Stimulated activated naive CD8-positive, alpha-beta T cell treated with anti-CD3 and anti-CD28 coated beads, Interleukin-15, amount 100 ng/mL, for 72 hours (primary cell): ENCODE measurements around the gene RPUSD1.

Source experiments
- ATAC-seq: fragments of 150-1000 bp; cut with Tn5 transposase; 2 replicates; pipeline ENCODE4 v1.10.0; 2021; ENCODE audit warnings: mild to moderate bottlenecking, moderate library complexity
- DNase-seq, 2 donors: peaks; one replicate each; pipeline ENCODE4 v3.0.0; 2021 to 2022
- H3K27ac Mint-ChIP-seq, 2 donors: one replicate each; pipeline ENCODE4 v1.8.0; 2022; ENCODE audit warnings: mild to moderate bottlenecking in 2 of 2, mixed read lengths in 2 of 2, moderate library complexity in 2 of 2
- H3K27me3 Mint-ChIP-seq: one replicate; pipeline ENCODE4 v1.8.0; 2022; ENCODE audit warnings: mixed read lengths
- H3K4me1 Mint-ChIP-seq: one replicate; pipeline ENCODE4 v1.8.0; 2022; ENCODE audit warnings: mild to moderate bottlenecking, mixed read lengths
- H3K4me3 Mint-ChIP-seq, 2 donors: one replicate each; pipeline ENCODE4 v1.8.0; 2022; ENCODE audit warnings: mild to moderate bottlenecking in 2 of 2, mixed read lengths in 2 of 2, moderate library complexity in 1 of 2
- H3K9me3 Mint-ChIP-seq, 2 donors: one replicate each; pipeline ENCODE4 v1.8.0; 2022; ENCODE audit warnings: mixed read lengths in 2 of 2

The RPUSD1 gene

DNA sequence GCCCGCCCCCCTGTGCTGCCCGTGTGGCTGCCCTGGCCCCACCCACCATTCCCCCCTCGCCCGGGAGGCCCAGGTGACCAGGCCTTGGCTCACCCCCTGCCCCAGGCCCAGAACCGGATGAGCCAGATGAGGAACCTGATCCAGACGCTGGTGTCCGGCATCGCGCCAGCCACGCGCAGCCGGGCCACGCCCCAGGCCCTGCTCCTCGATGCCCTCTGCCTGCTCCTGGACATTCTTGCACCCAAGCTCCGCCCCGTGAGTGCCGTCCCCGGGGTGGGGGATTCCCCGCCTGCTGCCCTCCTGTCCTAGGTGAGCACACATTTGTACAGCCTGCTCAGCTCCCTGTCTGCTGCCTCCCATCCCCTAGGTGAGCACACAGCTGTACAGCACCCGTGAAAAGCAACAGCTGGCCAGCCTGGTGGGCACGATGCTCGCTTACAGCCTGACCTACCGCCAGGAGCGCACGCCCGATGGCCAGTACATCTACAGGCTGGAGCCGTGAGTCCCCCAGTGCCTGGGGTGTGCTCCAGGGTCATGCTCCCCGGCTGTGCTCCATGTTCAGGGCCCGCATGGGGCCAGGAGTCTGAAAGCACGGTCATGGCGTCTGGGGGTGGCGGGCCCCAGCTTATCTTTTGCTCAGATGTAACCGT lies 7.5 kb upstream of the RPUSD1 start:
- peak overlapping the region in 1 of 2 donors; percentile 92 for H3K27ac Mint-ChIP-seq

DNA sequence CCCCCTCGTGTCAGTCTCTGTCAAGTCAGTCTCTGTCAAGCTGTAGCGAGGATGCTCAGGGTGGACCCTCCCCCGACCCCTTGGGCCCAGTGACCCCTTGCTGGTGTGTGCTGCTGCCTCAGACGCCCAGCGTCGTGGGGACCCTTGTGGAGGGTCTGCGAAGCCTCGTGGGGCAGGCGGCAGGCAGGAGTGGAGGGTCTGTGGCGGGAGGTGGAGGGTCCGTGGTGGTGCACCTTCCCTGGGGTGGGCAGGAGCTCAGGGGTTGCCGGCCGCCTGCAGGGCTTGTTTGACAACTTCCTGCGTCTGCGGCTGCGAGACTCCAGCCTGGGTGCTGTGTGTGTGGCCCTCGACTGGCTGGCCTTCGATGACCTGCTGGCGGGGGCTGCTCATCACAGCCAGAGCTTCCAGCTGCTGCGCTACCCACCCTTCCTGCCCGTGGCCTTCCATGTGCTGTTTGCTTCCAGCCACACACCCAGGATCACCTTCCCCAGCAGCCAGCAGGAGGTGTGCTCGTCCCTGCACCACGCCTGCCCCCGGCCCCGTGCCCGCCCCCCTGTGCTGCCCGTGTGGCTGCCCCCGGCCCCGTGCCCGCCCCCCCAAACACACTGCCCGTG lies 6.8 kb upstream of the RPUSD1 start:
- Mint-ChIP-seq H3K4me1 (peaks cover 21% of the 10 kb centered on the region), H3K9me3 (no peaks in the 10 kb centered on the region), H3K4me3 (no peak overlapping the region), H3K27me3 (peaks cover 15% of the 10 kb centered on the region), H3K27ac (no peak overlapping the region)
- ATAC-seq (no peak), DNase-seq (no peak)

More for the DNA sequence above, 7.5 kb upstream of the RPUSD1 start:
- Mint-ChIP-seq H3K27me3 (peaks cover 22% of the 10 kb centered on the region), H3K4me3 (no peak overlapping the region), H3K4me1 (peaks cover 22% of the 10 kb centered on the region), H3K9me3 (no peaks in the 10 kb centered on the region)
- ATAC-seq = no peak
- no peak for DNase-seq

DNA sequence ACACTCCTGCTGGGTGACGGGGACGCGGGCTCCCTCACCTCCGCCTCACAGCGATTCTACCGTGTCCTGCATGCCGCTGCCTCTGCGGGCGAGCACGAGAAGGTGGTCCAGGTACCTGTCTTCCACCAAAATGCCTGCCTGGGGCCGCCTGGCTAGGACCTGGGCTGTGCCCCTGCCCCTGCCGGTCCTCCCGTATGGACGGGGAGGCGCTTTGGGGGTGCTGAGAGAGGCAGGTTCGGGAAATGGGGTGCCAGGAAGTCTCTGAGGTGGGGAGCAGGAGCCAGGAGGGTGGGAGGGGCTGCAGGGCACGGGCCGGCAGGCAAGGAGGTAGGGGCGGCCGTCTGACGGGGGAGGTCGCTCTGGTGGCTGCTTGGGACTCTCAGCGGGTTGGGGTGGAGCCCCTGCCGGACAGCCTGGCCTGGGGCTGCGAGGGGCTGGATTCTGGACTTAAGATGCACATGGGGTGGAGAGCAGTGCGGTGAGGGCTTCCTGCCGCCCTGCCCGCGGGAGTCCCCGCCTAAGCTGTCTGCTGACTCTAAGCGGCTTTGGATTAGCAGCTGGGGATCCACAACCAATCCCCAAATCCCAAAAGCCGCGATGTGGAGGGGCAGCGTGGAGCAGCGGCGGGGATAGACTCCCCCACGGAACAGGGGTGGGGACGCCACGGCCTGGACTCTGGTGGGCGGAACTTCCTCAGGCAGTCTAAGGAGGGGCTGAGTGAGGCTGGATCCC lies 6.1 kb upstream of the RPUSD1 start:
- no peaks in the 10 kb centered on the region for H3K9me3 Mint-ChIP-seq
- peaks cover 28% of the 10 kb centered on the region for H3K4me1 Mint-ChIP-seq
- H3K4me3 Mint-ChIP-seq = no peak overlapping the region
- no peak overlapping the region for H3K27ac Mint-ChIP-seq
- DNase-seq (no peak), ATAC-seq (no peak)
- H3K27me3 Mint-ChIP-seq = peaks cover 15% of the 10 kb centered on the region

DNA sequence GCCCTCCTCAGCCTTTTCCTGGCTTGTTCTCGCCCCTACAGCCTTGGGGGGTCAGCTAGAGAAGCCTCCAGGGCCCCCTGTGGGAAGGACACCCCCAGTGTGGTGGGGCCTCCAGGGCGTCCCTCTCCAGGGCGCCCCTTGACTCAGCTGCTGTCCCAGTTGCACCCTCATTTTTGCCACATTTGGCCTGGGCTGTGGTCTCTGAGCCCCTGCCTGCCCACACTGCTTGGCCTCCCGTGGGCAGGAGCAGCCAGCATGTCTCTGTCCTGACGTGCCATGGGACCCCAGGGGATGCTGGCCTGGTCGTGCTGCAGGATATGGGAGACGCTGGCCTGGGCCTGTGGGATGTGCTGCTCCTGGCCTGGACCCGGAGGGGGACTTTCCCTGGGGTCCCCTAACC lies 5.2 kb upstream of the RPUSD1 start:
- peaks cover 28% of the 10 kb centered on the region for H3K4me1 Mint-ChIP-seq
- H3K9me3 Mint-ChIP-seq = no peaks in the 10 kb centered on the region
- no peak for ATAC-seq
- DNase-seq = no peak
- peaks cover 9% of the 10 kb centered on the region for H3K27me3 Mint-ChIP-seq
- no peak overlapping the region for H3K4me3 Mint-ChIP-seq
- peak overlapping the region in 1 of 2 donors; percentile 59 for H3K27ac Mint-ChIP-seq

DNA sequence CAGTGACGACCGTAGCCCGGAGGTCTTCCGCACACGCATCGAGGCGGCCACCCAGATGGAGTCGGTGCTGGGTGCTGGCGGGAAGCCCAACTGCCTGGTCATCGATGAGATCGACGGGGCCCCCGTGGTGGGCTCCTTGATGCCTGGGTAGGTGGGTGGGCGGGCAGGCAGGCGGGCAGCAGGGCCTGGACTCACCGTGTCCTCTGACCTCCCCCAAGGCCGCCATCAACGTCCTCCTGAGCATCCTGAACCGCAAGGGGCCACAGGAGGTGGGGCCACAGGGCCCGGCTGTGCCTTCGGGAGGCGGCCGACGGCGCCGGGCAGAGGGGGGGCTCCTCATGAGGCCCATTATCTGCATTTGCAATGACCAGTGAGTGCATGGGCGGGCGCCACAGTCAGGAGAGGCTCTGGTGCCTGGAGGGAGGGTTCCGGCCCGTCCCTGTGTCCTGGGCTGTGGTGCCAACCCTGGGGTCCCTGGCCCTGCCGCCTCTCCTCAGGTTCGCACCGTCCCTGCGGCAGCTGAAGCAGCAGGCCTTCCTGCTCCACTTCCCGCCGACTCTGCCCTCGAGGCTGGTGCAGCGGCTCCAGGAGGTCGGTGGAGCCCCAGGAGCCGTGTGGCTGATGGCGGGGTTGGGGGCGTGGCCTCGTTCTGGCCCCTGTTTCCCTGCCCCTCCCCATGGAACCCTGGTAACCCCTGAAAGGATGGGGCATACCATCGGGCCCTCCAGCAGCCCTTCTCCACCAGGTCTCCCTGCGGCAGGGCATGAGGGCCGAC lies 4.2 kb upstream of the RPUSD1 start:
- no peak for ATAC-seq
- Mint-ChIP-seq H3K9me3 (no peaks in the 10 kb centered on the region), H3K27me3 (no peaks in the 10 kb centered on the region)

DNA sequence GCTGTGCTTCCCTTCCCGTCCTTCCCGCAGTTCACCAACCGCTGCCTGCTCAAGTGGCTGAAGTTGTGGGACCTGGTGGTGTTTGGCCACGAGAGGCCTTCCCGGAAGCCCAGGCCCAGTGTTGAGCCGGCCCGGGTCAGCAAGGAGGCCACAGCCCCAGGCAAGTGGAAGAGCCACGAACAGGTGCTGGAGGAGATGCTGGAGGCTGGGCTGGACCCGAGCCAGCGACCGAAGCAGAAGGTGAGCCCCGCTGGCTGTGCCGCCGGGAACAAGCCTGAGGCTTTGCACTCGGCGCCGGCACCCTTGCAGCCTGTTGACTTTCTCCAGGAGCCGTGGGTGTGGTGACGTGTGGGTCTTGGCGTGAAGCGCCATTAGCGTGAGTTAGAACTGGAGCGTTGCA lies 3.0 kb upstream of the RPUSD1 start:
- peaks cover 41% of the 10 kb centered on the region for H3K4me1 Mint-ChIP-seq
- no peak overlapping the region for H3K4me3 Mint-ChIP-seq
- no peaks in the 10 kb centered on the region for H3K9me3 Mint-ChIP-seq
- no peak for ATAC-seq
- H3K27ac Mint-ChIP-seq = no peak overlapping the region
- no peaks in the 10 kb centered on the region for H3K27me3 Mint-ChIP-seq
- no peak for DNase-seq

More for the DNA sequence above, 4.2 kb upstream of the RPUSD1 start:
- H3K4me3 Mint-ChIP-seq = no peak overlapping the region
- H3K4me1 Mint-ChIP-seq = peaks cover 32% of the 10 kb centered on the region
- DNase-seq = no peak
- H3K27ac Mint-ChIP-seq = no peak overlapping the region

DNA sequence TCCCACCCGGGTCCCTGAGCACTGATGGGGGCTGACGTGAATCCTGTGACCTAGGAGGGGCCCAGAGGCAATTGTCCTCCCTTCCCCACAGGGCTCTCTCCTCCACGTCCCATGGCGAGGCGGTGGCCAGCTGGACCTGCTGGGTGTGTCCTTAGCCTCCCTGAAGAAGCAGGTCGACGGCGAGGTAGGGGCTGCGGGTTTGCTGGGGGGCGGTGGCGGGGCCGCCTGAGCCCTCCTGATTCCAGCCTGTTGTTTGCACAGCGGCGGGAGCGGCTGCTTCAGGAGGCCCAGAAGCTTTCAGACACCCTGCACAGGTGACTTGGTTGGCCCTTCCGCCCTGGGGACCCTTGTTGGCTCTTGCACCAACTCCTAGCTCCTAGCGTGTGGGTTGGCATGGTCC lies 1.9 kb upstream of the RPUSD1 start:
- Mint-ChIP-seq H3K27ac (peak overlapping the region; percentile 16 to 42), H3K9me3 (no peaks in the 10 kb centered on the region), H3K4me3 (peak overlapping the region; percentile 85 to 89), H3K4me1 (peaks cover 47% of the 10 kb centered on the region), H3K27me3 (no peaks in the 10 kb centered on the region)
- DNase-seq = no peak
- no peak for ATAC-seq

DNA sequence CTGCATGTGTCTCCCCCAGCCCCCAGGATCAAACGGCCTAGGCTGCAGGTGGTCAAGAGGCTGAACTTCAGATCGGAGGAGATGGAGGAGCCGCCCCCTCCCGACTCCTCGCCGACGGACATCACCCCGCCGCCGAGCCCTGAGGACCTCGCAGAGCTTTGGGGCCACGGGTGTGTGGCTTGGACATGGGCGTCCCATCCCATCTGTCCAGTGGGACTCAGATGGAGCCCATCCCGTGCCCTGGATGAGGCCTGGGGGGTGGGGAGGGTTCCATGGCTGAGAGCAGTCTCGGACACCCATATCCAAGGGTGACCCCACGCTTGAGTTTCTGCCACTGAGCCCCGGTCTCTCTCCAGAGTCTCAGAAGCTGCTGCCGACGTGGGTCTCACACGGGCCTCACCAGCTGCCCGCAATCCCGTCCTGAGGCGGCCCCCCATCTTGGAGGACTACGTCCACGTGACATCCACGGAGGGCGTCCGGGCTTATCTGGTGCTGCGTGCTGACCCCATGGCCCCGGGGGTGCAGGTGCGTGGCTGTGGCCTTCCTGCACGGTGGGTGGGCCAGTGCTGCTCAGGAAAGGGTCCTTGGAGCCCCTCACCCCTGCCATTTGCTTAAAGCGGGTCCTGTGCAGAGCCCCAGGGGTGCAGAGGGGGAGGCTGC lies 1.1 kb upstream of the RPUSD1 start:
- Mint-ChIP-seq H3K4me1 (peaks cover 51% of the 10 kb centered on the region), H3K27me3 (no peaks in the 10 kb centered on the region), H3K27ac (no peak overlapping the region), H3K4me3 (peak overlapping the region; percentile 85 to 89), H3K9me3 (no peaks in the 10 kb centered on the region)
- DNase-seq (no peak), ATAC-seq (no peak)

DNA sequence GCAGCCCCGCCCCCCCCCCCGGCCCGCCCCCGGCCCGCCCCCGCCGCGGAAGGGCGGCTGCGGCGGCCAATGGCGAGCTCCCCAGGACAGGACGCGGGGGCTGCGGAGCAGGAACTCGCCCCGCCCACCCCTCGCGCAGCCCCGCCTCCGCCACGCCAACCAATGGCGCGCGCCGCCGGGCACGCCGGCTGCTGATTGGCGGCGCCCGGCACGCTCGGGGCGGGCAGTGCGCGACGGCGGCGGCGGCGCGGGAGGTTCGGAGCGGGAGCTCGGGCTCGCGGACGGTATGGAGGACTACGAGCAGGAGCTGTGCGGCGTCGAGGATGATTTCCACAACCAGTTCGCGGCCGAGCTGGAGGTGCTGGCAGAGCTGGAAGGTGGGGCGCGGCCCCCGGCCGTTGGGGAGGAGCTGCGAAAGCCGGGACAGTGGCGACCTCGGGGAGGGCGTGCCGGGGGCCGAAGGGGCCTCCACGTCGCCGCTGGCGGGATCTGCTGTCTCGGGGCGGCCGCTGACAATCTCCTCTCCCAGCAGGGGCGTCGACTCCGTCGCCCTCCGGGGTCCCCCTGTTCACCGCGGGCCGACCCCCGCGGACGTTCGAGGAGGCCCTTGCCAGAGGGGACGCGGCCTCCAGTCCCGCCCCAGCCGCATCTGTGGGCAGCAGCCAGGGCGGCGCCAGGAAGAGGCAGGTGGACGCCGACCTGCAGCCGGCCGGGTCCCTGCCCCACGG lies 382 bp upstream of the RPUSD1 start, which contains the start of gene CHTF18:
Gene CHTF18 (plus strand): TSS at position 222 of the 728 bp plus-strand sequence. CDS start 65 bp downstream, at position 287.
- Mint-ChIP-seq H3K9me3 (no peaks in the 10 kb centered on the region), H3K27me3 (no peaks in the 10 kb centered on the region), H3K4me3 (peak within 1 kb of the TSS; percentile 89 to 92), H3K4me1 (peaks cover 51% of the 10 kb centered on the region), H3K27ac (peak within 1 kb of the TSS; percentile 85 to 86)
- peak; percentile 93 to 96 for DNase-seq
- ATAC-seq = peak; percentile 90

DNA sequence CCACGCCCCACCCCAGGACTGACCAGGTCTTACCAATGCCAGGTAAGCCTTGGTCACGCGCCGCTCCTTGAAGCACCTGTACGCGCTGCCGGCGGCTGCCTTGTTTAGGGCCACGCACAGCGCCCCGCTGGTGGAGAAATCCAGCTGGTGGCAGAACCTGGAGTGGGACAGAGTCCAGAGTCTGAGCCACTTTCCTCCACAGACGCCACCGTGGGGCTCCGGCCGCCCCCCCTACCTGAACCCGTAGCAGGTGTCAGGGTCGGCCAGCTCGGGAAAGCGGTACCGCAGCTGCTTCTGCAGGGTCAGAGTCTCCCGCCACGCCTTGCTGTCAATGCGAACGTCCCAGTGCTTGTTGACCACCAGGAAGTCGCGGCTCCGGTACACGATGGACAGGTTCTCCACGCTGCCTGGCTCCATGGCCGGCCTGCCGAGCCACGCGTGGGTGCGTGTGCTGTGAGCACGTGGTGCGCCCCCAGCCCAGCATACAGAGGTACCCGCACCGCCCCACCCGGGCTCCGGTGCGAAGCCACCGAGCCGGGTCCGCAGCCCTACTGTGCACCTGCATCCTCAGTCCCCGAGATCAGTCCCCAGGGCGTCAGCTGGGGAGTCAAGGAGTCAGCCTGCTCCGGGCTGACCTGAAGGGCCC lies 737 bp downstream of the RPUSD1 start:
- Mint-ChIP-seq H3K9me3 (no peaks in the 10 kb centered on the region), H3K27ac (peak overlapping the region; percentile 85 to 86), H3K4me3 (peak overlapping the region; percentile 89 to 92), H3K4me1 (peaks cover 51% of the 10 kb centered on the region), H3K27me3 (no peaks in the 10 kb centered on the region)
- no peak for DNase-seq
- ATAC-seq = no peak

DNA sequence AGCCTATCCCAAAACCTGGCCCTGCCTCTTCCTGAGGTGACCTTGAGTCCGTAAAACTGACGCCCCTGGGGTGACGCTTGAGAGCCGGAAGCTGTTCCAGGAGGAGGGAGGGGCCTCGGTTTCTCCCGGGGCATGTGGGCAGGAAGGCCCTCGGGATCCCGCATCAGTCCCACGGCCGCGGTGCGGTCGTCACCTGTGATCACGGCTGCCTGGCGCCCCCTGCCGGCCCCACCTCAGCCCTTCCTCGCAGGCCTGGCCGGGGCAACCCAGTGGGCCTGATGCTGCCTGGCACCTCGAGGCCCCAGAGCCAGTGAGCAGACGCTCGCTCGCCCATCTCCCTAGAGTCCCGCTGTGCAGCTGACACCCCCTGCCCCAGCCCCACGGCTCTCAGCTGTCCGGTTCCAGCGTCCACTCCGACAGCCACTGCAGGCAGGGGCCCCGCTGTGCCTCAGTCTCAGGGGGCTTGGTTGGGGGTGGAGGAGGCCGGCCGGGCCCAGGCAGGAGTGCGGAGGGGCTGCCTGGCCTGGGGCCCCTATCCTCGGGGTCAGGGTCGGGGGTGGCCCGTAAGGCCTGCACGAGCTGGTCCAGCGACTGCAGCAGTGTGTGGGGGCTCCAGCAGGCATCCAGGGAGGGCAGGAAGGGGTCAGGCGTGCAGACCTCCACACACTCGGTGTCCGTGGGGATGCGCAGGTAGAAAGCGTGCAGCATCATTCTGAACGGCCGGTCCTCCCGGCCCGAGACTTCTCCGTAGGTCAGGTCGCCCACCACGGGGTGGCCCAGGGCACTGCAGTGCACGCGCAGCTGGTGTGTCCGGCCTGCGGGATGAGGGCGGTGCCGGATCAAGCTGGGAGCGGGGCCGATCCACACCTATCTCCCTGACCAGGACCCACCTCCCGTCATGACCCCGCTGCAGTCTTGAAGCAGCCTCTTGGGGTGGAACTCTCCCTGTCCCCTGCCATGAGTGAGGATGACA lies 2.3 kb downstream of the RPUSD1 start:
- Mint-ChIP-seq H3K4me3 (peak overlapping the region in 1 of 2 donors; percentile 59), H3K27ac (no peak overlapping the region), H3K27me3 (no peaks in the 10 kb centered on the region), H3K9me3 (no peaks in the 10 kb centered on the region), H3K4me1 (peaks cover 42% of the 10 kb centered on the region)
- DNase-seq (peak; percentile 73 to 74), ATAC-seq (peak; percentile 26)

DNA sequence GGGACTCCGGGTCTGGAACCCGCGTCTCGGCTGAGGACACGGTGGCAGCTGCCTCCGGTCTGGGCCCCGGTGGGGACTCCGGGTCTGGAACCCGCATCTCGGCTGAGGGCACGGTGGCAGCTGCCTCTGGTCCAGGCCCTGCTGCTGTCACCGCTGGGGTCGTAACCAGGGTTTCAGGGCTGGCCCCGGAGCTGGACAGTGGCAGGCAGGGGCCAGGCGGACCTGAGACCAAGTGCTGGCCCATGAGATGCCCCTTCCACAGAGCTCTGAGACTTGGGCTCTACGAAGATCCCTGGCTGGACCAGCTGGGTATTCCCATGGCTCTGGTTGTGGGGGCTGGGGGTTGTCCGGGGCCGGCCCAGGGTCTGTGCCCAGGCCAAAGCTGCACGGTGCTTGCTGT lies 3.8 kb downstream of the RPUSD1 start:
- H3K9me3 Mint-ChIP-seq = no peaks in the 10 kb centered on the region
- ATAC-seq = no peak
- no peak overlapping the region for H3K4me3 Mint-ChIP-seq
- peaks cover 33% of the 10 kb centered on the region for H3K4me1 Mint-ChIP-seq
- H3K27ac Mint-ChIP-seq = no peak overlapping the region
- DNase-seq = no peak
- H3K27me3 Mint-ChIP-seq = no peaks in the 10 kb centered on the region

DNA sequence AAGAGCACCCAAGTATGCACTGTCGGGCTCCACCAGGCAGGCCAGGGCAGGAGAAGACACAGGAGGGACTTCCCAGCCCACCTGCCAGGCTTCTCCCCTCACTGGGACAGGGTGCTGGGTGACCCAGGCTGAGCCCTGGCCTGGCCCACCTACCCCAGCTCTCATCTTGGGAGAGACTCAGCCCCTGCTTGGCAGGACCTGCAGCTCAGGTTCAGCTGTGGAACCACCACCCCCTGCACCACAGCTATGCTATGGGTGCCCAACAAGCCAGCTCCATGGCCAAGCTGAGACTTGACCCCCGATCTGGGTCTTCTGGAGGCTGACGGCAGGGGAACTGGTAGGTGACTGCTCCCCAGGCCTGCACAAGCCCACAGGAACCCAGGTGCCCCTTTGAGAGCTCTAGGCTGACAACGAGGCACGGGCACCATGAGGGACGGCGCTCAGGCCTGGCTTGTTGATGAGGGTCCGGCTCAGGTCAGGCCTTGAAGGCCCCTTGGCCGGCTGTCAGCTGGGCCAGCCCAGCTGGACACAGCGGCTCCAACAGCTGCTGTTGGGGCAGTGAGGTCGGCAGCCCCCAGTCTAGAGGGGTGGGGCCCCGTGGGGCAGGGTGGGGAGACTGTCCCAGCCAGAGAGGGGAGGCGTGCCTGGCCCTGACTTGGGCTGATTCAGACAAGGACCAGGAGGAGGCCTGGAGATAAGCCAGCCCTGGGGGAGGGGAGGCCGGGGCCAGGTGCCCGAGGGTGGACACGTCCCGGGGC lies 4.6 kb downstream of the RPUSD1 start:
- Mint-ChIP-seq H3K4me1 (peaks cover 32% of the 10 kb centered on the region), H3K27ac (no peak overlapping the region), H3K27me3 (no peaks in the 10 kb centered on the region), H3K4me3 (no peak overlapping the region), H3K9me3 (no peaks in the 10 kb centered on the region)
- no peak for ATAC-seq
- DNase-seq = no peak
